Measurements from ENCODE around the gene MID2. TPM values are rescaled to one million over a fixed set of nuclear protein-coding genes. Genes with fewer than 3 reads are reported as not detected.

MID2 gene
- total RNA-seq, 1 experiment from 2014 or later = 5.1 TPM

- intact Hi-C loops (cut with micrococcal nuclease) = no loop called here
- H3K9ac ChIP-seq (ENCODE audit: low read length) = no peak overlapping the region
- DNase-seq (ENCODE audit: low read depth, low spot score) (no peak), ATAC-seq (no peak)
- ChIA-PET CTCF (no interaction called here), POLR2A (no interaction called here), RAD21 (ENCODE audit: low non-redundant PET in 1 of 2, low total read pairs in 2 of 2, uncharacterized antibody in 2 of 2, unreplicated experiment in 2 of 2) (no interaction called here)
- no peak overlapping the region for H3K4me2 ChIP-seq (ENCODE audit: low read length)
- no TSS peak for BruUV-seq (replicated peaks)
- no peaks in the 10 kb centered on the region for H3K9me3 ChIP-seq (ENCODE audit: control insufficient read depth in 1 of 2, insufficient read depth in 1 of 2, low read depth in 1 of 2, low read length in 2 of 2)
- no peak overlapping the region for H2AFZ ChIP-seq (ENCODE audit: low read depth, low read length, poor library complexity, severe bottlenecking)
- H3K9me2 ChIP-seq (ENCODE audit: insufficient read depth) = no peaks in the 10 kb centered on the region
- H3K27ac ChIP-seq (ENCODE audit: low read depth, low read length) = no peak overlapping the region
- H4K20me1 ChIP-seq (ENCODE audit: insufficient read depth) = no peaks in the 10 kb centered on the region
- TF ChIP-seq REST (IDR thresholded peaks at IDR 0.05; ENCODE audit: low read depth) (no peak), POLR2A (IDR thresholded peaks at IDR 0.05; ENCODE audit: borderline replicate concordance, extremely low read depth, insufficient read depth, insufficient read length) (no peak), ELF1 (IDR thresholded peaks at IDR 0.05; ENCODE audit: borderline replicate concordance, low read depth) (no peak), POLR2AphosphoS5 (IDR thresholded peaks at IDR 0.05; ENCODE audit: low read depth, low read length) (no peak), TCF7L2 (IDR thresholded peaks at IDR 0.05; ENCODE audit: borderline replicate concordance, extremely low read depth, insufficient read depth, insufficient read length) (no peak), SP1 (IDR thresholded peaks at IDR 0.05; ENCODE audit: low read depth) (no peak), RAD21 (IDR thresholded peaks at IDR 0.05; ENCODE audit: low read depth) (no peak), ZFX (IDR thresholded peaks at IDR 0.05) (no peak), FOSL1 (IDR thresholded peaks at IDR 0.05; ENCODE audit: low read depth) (no peak)
- peaks cover 4 to 5% of the 10 kb centered on the region in 2 experiments; a peak in 2 of 4 replicates for H3K4me1 ChIP-seq (ENCODE audit: control insufficient read depth in 1 of 2, insufficient read depth in 2 of 2, low read length in 2 of 2)
- no peaks in the 10 kb centered on the region for H3K79me2 ChIP-seq (ENCODE audit: insufficient read depth, low read length)
- no peak overlapping the region for H3K4me3 ChIP-seq (replicated peaks in 1 of 2; ENCODE audit: low read depth in 1 of 2, low read length in 2 of 2)
- no peaks in the 10 kb centered on the region for H3K27me3 ChIP-seq (ENCODE audit: insufficient read depth, low read length)
- H3K36me3 ChIP-seq (ENCODE audit: control insufficient read depth in 1 of 2, insufficient read depth in 2 of 2, low read length in 2 of 2) = no peaks in the 10 kb centered on the region
Observed at GRCh38 chrX:107831071-107831730, 5.5 kb downstream of the MID2 start.

All from HCT116 (cell line).